Activated CD8-positive, alpha-beta memory T cell treated with anti-CD3 and anti-CD28 coated beads for 1 hour (primary cell): ENCODE results near the gene ENOX1.
"Not testable (repeated sequence)": the region's sequence is repeated elsewhere in the genome, so short reads cannot be mapped to it uniquely, and the experiment has no call there.

ENCODE experiments used
- DNase-seq, 2 donors: peaks; one replicate each; pipeline ENCODE4 v3.0.0-alpha.2; 2020; ENCODE audit warnings: low read depth in 1 of 2; ENCODE audit errors: extremely low read depth in 1 of 2

ENOX1 gene

GRCh38 chr13:43185226-43185625, 601.5 kb downstream of the ENOX1 start:
- DNase-seq: no peak

DNA sequence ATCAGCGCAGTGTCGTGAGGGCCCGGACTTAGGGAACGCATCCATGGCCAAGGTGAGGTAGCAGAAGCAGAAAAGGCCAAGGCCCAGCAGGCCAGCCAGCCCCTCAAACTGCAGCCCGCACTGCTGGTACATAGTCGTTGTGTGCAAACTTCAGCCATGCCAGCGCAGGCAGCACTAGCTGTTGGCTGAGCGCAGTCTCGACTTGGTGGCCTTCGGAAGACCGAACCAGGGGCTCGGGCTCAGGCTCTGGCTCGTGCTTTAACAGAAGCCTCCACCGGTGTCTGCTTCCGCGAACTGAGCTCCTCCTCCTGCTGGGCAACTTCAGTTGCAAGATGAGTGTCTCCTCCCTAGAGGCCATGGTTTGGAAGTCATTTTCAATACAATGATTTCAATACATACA, 605.9 kb downstream of the ENOX1 start:
- no peak for DNase-seq

DNA sequence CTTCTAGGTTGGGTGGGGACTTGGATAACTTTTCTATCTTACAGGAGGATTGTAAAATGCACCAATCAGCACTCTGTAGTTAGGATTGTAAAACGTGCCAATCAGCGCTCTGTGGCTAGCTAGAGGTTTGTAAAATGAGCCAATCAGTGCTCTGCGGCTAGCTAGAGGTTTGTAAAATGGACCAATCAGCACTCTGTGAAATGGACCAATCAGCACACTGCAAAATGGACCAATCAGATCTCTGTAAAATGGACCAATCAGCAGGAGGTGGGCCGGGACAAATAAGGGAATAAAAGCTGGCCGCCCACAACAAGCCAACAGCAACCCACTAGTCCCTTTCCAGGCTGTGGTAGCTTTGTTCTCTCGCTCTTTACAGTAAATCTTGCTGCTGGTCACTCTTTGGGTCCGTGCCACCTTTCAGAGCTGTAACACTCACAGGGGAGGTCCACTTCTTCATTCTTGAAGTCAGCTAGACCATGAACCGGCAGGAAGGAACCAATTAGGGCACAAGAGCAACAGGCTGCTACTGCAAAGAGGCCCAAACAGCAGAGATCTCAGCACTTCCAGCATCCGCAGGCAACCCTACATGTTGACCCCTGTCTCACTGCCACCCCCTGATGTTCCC, 606.6 kb downstream of the ENOX1 start:
- DNase-seq: no peak

DNA sequence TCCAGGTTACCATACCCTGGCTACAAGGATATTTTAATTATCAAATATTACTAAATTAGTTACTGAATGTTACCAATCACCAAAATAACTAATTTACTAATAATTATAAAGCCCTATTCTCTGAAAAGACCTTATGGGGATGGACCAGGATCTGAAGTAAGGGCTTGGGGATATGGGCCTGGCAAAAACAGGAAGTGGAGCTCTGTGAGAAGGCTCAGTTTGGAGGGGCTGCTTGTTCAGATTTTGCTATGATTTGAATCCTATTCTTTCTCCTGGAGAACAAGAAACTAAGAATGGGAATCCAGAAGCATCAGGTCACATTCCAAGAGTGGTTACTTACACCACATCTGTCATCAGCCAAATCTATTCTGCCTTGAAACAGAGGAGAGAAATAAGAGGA, 615.3 kb downstream of the ENOX1 start:
- no peak for DNase-seq

- DNase-seq: no peak
Measured at GRCh38 chr13:43170506-43170905, 616.3 kb downstream of the ENOX1 start.

GRCh38 chr13:43168434-43168833, 618.3 kb downstream of the ENOX1 start:
- DNase-seq: not testable (repeated sequence)

DNA sequence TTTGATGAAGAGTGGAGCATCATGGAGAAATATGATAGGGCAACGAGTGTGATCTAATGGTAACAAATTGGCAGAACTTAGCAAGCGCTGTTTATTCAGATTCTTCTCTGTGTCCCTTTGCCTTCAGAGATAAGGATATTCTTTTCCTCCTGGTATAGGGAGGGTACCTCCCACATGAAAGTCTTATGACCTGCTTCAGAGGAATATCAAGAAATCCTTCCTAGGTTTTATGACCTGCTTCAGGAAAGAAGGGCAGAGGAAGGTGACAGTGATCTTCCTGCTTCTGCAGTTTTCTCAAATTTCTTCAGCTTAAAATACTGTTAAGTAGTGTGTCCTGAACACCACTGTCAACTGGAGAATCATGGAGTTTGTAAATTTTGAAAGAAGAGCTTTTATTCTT, 619.0 kb downstream of the ENOX1 start:
- no peak for DNase-seq

GRCh38 chr13:43166644-43167457, 619.9 kb downstream of the ENOX1 start:
- no peak for DNase-seq
